Stimulated activated CD8-positive, alpha-beta memory T cell treated with anti-CD3 and anti-CD28 coated beads, Interleukin-2, amount 100 ng/mL, for 48 hours (primary cell): ENCODE measurements around the gene PON2.

ENCODE experiments used
- DNase-seq, 2 donors: peaks; one replicate each; pipeline ENCODE4 v3.0.0-alpha.2; 2020; ENCODE audit warnings: low read depth in 2 of 2

The PON2 gene

GRCh38 chr7:95444796-95445195 is 10.0 kb upstream of the PON2 start:
- no peak for DNase-seq

DNA sequence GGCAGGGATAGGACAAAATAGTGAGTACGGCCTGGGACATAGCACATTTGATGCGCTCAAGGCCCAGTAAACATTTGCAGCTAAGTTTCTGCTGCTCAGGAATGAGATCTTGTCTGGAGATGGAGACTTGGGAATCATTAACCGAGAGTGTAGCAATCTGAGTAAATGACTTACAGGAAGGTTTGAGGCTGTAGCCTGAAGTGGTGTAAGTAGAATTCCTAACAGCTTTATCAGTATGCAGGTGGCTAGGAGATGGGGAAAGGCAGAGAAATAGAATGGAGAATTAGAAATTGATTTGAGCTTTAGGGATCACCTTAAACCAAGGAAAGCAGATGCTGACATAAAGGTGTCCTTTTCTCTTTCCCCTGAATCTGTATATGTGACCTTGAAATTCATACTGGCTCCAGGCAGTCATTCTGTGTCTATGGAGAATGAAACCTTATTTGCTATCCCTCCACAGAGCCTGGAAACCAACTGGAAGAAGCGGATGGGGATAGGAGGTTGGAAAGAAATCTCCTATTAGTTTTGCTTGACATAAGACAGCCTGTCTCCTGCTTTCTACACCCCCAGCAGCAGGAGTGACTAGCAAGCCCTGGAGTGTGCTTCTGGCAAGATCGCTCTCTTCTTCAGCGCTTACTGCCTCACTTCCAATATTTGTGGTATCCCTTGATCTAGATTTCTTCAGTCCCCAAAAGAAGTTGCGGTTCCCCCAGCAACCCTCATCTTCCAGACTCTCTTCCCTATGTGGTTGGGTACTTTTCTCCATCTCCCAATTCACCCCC is 6.4 kb upstream of the PON2 start:
- DNase-seq: no peak

DNA sequence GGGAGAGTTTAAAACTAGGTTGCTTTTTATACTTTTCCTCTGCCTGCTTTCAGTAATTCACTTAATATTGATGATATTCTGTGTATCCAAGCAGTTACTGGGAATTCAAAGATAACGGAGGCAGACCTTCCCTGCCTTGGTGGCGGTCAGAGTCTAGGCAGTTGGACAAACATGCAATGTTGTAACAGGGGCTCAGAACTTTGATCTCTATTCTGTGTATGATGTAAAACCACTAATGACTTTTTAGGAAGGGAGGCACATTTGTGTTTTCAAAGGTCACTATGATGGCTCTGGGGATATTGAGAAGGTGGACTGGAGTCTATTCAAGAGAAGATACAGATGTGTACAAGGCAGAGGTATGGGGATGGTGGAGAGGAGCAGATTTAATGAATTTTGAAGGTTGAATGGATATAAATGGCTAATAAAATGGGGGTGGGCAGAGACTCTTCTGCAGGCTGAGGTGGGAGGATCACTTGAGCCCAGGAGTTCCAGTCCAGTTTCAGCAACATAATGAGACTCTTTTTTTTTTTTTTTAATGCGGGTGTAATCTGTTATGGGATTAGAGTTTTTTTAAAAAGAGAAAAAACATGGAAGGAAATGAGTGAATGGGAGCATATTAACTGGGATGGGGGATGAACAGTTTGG is 5.7 kb upstream of the PON2 start:
- DNase-seq: no peak

- no peak for DNase-seq
Observed at GRCh38 chr7:95436407-95436806, 1.6 kb upstream of the PON2 start.

DNA sequence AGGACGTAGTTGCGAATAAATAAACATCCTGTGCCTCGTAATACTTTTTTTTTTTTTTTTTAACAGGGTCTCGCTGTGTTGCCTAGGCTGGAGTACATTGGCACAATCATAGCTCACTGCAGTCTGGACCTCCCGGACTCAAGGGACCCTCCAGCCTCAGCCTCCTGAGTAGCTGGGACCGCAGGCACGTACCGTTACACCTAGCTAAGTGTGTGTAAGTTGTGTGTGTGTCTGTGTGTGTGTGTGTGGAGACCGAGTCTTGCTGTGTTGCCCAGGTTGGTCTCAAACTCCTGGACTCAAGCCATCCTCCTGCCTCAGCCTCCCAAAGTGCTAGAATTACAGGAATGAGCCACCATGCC is 573 bp upstream of the PON2 start:
- DNase-seq: no peak

DNA sequence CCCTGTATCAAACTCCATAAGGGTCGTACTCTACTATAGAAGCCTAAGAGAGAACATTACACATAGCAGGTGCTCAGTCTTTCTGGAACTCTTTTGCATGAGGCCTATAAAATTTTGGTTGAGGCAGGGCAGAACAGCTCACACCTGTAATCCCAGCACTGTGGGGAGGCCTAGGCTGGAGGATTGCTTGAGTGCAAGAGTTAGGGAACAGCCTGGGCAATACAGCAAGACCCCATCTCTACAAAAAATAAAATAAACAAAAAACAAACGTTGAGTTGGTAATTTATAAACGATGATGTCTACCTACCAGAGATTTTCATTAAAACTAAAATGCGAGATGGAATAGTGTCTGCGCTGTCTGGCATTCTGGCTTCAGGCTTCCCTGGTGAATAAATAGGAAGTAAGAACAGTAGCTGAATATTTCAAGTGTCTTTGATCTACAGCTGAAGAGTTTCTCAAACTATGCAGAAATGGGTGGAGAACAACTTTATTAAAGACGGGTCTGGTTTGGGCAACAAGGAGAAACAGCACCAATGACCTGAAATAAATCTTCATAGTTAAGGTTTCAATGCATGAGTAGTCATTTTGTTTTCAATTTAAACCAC is 774 bp downstream of the PON2 start:
- DNase-seq: no peak

DNA sequence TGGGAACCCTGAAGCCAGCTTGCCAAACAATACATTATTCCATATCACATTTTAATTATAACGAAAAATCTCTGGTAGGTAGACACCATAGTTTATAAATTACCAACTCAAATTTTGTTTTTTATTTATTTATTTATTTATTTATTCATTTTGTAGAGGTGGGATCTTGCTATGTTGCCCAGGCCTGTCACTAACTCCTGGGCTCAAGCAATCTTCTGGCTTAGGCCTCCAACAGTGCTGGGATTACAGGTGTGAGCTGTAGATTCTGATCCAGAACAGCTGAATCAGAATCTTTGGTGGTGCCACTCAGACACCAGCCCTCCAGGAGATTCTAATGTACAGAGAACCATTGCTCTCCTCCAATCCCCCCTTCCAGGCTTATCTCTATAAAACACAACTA is 1.7 kb downstream of the PON2 start:
- DNase-seq: no peak

DNA sequence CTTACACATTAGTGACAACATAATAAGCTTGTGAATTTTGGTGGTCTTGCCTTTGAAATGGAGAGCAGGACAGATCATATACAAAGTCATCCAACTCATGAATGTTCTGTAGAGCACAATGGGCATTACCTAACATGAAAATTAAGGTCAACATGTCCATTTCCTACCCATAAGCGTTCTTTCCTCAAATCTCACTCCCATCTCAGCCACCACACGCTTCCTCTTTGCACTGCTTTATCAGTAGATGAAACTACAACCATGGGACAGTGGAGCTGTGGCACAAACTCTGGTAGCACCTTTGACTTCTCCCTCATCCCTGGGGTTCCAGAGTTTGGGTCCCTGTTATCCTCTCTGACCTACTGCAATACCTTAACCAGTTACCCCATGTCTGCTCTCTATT is 2.2 kb downstream of the PON2 start:
- no peak for DNase-seq

GRCh38 chr7:95430864-95431263 is 4.0 kb downstream of the PON2 start:
- no peak for DNase-seq

DNA sequence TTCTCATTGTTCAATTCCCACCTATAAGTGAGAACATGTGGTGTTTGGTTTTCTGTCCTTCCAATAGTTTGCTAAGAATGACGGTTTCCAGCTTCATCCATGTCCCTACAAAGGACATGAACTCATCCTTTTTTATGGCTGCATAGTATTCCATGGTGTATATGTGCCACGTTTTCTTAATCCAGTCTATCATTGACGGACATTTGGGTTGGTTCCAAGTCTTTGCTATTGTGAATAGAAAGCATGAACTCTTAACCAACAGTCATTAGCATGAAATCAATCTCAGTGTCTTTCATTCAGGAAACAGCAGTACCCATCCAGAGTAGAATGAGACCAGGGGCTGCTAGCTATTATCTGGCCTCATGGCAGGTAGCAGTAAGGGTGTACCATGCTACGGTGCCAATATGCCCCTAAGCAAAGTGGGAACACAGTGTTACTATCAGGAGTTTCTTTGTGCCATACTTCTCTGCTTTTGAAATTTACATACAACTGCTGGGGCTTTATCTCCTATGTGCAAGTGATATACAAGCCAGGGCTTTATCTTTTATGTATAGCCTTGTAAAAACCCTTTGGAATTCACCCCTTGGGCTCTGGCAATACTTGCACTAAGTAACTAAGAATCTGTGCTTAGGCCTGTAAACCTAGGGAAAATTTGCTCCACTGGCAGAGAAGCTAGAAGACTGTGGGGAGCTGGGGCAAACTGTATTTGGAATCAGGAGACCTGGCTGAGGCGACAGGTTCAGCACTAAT is 5.4 kb downstream of the PON2 start:
- no peak for DNase-seq

GRCh38 chr7:95427914-95428516 is 6.8 kb downstream of the PON2 start:
- no peak for DNase-seq

DNA sequence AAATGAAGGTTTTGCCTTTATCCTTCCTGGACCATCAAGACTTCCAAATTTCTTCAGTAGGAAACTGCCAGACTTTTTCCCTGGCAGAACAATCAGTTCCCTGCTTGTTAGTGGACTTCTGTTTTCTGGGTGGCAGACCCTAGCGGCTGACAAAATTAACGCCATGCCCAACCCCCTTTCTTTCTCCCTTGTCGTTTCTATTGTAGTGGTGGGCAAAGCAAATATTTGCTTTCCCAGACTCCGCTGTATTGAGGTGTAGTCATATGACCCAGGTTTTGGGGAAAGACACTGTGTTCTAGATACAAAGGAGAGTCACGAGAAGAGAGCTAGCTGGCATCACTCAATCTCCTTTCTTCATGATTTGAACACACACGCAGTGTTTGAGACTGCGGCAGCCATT is 7.7 kb downstream of the PON2 start:
- no peak for DNase-seq

DNA sequence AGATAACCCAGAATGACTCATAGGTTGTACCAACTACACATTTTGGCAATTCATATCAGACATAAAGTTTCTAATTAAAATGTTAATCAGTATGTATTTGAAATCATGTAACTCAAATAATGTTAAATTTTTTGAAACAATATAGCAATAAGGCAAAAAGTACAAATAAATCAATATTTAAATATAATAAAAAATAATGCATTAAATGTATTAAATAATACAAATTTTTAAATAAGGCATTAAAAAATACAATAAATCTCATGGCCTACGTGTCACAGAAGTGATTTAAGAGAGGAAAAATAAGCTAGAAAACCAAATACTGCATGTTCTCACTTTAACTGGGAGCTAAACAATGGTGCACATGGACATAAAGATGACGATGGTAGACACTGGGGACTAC is 9.1 kb downstream of the PON2 start:
- no peak for DNase-seq

GRCh38 chr7:95424716-95425115 is 10.1 kb downstream of the PON2 start:
- no peak for DNase-seq

DNA sequence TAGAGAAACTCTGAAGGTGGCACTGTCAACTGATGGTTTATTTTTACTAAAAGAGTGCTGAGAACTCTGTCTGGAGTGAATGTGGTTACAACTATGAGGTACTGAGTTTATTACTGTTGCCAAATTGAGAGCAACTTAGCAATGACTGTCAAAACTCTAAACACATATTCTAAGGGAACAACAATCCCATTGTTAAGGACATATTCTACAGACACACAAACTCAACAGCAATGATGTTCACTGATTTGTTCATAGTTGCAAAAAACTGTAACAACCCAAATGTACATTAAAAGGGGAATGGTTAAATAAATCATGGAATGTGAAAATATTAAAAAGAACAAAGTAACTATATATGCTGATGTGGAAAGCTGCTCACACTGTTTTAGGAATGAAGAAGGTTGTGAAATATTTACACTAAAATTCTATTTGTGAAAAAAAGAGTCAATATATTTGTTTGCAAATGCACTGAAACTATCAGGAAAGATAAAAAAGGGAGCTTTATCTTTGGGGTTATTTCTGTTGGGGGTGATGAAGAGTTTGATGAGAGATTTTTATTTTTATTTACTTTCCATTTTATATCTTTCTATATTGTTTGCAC is 12.9 kb downstream of the PON2 start:
- no peak for DNase-seq

GRCh38 chr7:95421000-95421846 is 13.6 kb downstream of the PON2 start:
- DNase-seq: no peak

DNA sequence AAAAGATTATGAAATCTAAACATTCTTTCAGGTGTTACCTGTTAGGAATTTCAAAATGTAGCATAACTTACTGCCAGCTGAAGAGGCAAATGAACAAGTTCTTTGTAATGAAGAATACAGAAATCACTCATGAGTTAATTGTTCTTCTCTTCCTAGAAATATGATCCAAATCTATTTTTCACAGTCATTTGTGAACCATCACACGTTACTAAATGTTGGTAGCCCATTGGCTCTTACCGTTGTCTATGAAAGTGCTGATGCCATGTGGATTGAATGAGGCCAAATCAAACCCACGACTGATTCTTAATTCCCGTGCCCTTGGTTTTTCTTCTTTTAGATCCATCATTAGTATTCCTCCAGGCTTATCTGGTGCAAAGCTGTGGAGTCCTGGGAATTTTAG is 22.8 kb downstream of the PON2 start:
- no peak for DNase-seq

DNA sequence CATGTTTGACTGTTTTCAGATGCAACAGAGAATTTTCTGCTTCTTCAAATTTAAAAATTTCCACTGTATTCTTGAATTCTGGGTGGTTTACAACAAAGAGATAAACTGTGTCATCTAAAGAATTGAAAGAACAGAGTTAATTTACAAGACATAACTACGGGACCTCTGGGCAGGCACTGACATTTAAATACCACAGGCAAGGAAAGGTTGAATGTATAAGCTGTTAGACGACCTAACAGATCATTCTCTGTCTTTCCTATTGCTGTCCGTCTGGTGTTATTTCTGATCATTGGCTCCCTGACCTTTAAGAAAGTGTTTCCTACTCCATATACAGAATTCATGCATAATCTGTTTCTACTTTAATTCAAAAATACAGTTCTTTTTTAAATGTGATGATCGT is 23.2 kb downstream of the PON2 start:
- no peak for DNase-seq

- no peak for DNase-seq
Observed at GRCh38 chr7:95411036-95411435, 23.8 kb downstream of the PON2 start.

DNA sequence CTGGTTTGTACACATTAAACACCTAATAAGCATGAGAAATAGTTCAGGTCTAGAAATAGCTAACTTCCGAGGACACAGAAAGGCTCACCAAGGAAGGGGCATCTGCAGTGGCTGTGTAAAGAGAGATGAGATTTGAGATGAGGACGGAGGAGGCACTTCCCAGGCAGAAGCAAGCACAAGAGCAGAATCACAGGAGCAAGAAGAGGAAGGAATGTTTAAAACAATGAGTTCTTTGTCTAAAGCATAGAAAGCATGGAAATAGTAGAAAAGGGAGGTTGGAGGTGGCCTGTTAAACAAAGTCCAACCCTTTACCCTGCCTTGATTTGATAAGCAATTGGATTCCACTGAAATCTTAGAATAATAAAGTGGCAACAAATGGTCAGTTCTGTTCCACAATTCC is 27.1 kb downstream of the PON2 start:
- no peak for DNase-seq

DNA sequence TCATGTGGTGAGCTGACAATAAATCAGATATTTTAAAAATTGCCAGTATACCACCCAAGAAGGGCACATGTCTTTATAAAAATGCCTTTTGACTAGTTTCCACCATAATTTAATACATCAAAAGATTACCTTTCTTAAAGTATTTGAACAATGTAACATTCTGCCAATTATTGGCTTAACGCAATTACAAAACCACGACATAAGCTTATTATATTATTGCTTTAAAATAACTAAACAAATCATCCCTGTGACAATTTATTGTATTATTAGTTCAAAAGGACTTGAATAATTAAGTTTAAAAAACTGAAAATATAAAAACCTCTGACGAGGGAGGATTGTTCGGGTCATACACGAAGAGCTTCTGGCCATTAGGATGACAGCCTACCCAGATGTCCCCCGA is 29.0 kb downstream of the PON2 start:
- DNase-seq: no peak
